Adrenal gland (tissue), 12 donors: ENCODE results near the gene IQSEC1. TPM values are rescaled to one million over a fixed set of nuclear protein-coding genes. Genes with fewer than 3 reads are reported as not detected.

ENCODE experiments used
- DNase-seq, 7 donors: peaks; one replicate each; pipeline ENCODE4 v3.0.0-alpha.2; 2019 to 2020
- H3K27ac ChIP-seq, 5 donors: fragments of 200-600 bp; sonication (generic) in 4 of 5; 1 replicate in 3 of 5; 2 replicates in 2 of 5; pipeline versions ENCODE4 v1.5.1 to v1.8.0; 2016 to 2020; ENCODE audit warnings: mild to moderate bottlenecking in 1 of 5
- H3K27me3 ChIP-seq: fragments of 200-600 bp; 2 replicates; pipeline ENCODE4 v1.8.0; 2021
- H3K36me3 ChIP-seq, 2 donors: fragments of 200-600 bp; replicated peaks in 1 of 2; 1 replicate in 1 of 2; 2 replicates in 1 of 2; pipeline versions ENCODE4 v1.5.1 to v1.8.0; 2018 to 2022
- H3K4me1 ChIP-seq, 2 donors: fragments of 200-600 bp; replicated peaks in 1 of 2; 1 replicate in 1 of 2; 2 replicates in 1 of 2; pipeline versions ENCODE4 v1.5.1 to v1.8.0; 2018 to 2021
- H3K4me3 ChIP-seq, 4 donors: fragments of 200-600 bp; sonication (generic) in 3 of 4; one replicate each; pipeline ENCODE4 v1.5.1; 2016 to 2018
- H3K9me3 ChIP-seq, 3 donors: fragments of 200-600 bp; sonication (generic) in 1 of 3; replicated peaks in 1 of 3; 1 replicate in 2 of 3; 2 replicates in 1 of 3; pipeline versions ENCODE4 v1.5.1 to v1.8.0; 2016 to 2021
- POLR2A ChIP-seq, 2 donors: fragments of 450-650 bp; IDR thresholded peaks; one replicate each; pipeline ENCODE4 v1.6.1; 2017; ENCODE audit warnings: antibody characterized with exemption in 2 of 2, mild to moderate bottlenecking in 2 of 2, moderate library complexity in 1 of 2
- WGBS, 4 donors: extraction: QIAGEN DNeasy Blood & Tissue Kit in 2 of 4; methylation state at CpG; one replicate each; pipeline versions ENCODE4 v1.1.5 to v1.1.7; 2013 to 2017; 5-methylcytosine and 5-hydroxymethylcytosine counted together
- intact Hi-C, 2 donors: fragments of 100-400 bp; cut with DNase I; formaldehyde crosslinking; loops; one replicate each; pipeline versions ENCODE4 v1.14.1 to v1.15.0; 2022 to 2023
- polyA plus RNA-seq, 3 donors: library from polyadenylated mRNA; stranded (reverse); fragments of 200-250 nt in 2 of 3; fragments of 350-450 nt in 1 of 3; fragmentation: Illumina TruSeq in 1 of 3; extraction: RNeasy Lipid Tissue Mini Kit (QIAGEN cat#74804) in 1 of 3; gene quantifications; one replicate each; pipeline ENCODE4 v1.2.3, GENCODE V29; 2013 to 2014
- total RNA-seq, 9 donors: library from RNA; depleted of rRNA in 4 of 9; stranded (reverse); fragments of >200 nt in 4 of 9; fragments of 120-200 nt in 1 of 9; fragmentation: NEBNext Ultra II Directional in 1 of 9; extraction: Animal tissue kit (Norgen Biotek cat#: 25700) in 1 of 9; gene quantifications; one replicate each; pipeline versions ENCODE4 v1.1.0 to v1.2.4, GENCODE V29; 2013 to 2023
- TF ChIP-seq, protein P1 (sequence below), 6 experiments: fragments of 450-650 bp in 4 of 6; fragments of 200-600 bp in 2 of 6; sonication (generic) in 1 of 6; IDR thresholded peaks; 1 replicate in 5 of 6; 2 replicates in 1 of 6; pipeline versions ENCODE4 v1.5.1 to v1.8.0; 2016 to 2021; ENCODE audit warnings: antibody characterized with exemption in 6 of 6, mild to moderate bottlenecking in 2 of 6, moderate library complexity in 1 of 6
- donor health status: healthy with polysubstance abuse.
- donor health status: Bipolar disorder and iron deficiency.
- donor health status: DM: yes; HTN: yes; CAD: no.
- donor health status: DM: no; HTN: no; CAD: no.
- donor health status: DM: no; HTN: no; CAD: no.
- donor health status: DM: yes; HTN: yes; CAD: no.

Gene IQSEC1
- total and polyA plus RNA-seq, 12 donors, result 24.4 to 133 (median 94.2) TPM

DNA sequence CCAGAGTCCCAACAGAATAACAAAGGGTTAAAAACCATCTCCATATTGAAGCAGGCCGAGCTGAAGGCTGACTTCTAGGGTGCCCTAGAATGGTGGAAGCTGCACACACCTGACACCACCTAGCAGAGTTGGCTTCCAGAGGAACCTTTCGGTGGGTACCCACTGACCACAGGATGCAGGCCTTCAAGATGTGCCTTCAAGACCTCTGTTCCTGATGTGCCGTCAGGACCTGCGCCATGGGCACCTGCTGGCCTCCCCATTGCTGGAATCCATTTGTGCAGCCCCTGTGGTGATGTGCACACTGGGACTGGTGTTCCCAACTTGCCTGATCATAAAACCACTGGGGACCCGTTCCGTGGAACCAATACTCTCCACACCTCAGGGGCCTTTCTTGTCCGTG is 196.2 kb downstream of the IQSEC1 start:
- intact Hi-C loops, result no loop called here
- peaks cover 8 to 27% of the 10 kb centered on the region in 2 donors for H3K4me1 ChIP-seq
- WGBS, 4 donors, result 87 to 93% (median 90%) methylated on average over 5 to 7 of the region's 7 CpGs
- H3K9me3 ChIP-seq, result no peaks in the 10 kb centered on the region
- no peaks in the 10 kb centered on the region for H3K36me3 ChIP-seq
- DNase-seq, result no peak
- no peak for TF ChIP-seq POLR2A (IDR thresholded peaks at IDR 0.05)
- TF ChIP-seq, protein P1, sequence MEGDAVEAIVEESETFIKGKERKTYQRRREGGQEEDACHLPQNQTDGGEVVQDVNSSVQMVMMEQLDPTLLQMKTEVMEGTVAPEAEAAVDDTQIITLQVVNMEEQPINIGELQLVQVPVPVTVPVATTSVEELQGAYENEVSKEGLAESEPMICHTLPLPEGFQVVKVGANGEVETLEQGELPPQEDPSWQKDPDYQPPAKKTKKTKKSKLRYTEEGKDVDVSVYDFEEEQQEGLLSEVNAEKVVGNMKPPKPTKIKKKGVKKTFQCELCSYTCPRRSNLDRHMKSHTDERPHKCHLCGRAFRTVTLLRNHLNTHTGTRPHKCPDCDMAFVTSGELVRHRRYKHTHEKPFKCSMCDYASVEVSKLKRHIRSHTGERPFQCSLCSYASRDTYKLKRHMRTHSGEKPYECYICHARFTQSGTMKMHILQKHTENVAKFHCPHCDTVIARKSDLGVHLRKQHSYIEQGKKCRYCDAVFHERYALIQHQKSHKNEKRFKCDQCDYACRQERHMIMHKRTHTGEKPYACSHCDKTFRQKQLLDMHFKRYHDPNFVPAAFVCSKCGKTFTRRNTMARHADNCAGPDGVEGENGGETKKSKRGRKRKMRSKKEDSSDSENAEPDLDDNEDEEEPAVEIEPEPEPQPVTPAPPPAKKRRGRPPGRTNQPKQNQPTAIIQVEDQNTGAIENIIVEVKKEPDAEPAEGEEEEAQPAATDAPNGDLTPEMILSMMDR (IDR thresholded peaks at IDR 0.05), result no peak
- no peak overlapping the region for H3K4me3 ChIP-seq
- no peak overlapping the region for H3K27ac ChIP-seq
- no peaks in the 10 kb centered on the region for H3K27me3 ChIP-seq

DNA sequence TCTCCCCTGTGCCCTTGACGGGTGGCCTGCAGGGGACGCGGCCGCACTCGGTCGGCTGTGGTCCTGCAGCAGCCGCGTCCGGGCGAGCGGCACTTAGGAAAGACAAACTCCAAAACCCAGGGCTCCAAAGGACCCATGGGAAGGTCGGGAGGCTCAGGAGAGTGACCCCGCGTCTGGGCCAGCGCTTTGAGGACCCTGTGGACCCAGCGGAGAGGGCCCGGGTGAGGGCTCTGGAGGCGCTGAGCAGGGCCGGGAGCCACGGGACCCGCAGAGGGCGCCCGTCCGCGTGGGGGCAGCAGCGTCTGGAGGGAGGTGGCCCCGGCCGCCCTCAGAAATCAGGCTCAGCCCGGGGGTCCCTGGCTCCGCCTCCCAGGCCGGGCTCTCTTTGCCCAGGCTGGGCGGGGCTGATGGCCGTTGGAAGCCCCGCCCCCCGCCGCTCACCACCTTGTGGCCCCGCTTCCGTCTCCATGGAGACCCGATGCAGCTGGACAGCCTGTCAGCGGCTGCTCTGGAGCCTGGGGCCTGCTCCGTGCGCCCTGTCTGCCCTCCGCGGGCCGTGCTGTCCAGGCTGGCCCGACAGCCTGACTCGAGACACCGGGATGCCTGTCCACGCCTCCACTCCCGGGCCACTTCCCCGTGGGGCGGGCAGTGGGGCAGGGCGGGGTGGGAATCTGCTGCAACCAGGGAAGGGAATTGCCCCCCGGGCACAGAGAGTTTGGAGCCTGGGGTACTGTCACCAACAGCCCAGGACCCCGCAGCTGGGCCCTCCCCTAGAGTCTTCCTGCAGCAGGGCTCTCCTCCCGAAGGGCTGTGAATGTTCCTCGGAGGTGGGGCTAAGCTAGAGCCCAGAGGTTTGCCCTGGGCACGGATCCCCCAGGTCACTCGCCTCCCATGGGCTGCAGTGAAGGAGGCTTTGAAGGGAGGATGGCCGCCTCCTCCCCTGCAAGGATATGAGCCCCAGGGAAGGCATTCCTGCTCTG is 197.1 kb downstream of the IQSEC1 start:
- H3K27me3 ChIP-seq, result no peaks in the 10 kb centered on the region
- TF ChIP-seq POLR2A (IDR thresholded peaks at IDR 0.05), result no peak
- TF ChIP-seq, protein P1 (IDR thresholded peaks at IDR 0.05), result peak in 3 of 6 experiments; percentile 7 to 26 (median 24)
- DNase-seq, result peak in 6 of 7 donors; percentile 48 to 78 (median 66)
- H3K9me3 ChIP-seq, result no peaks in the 10 kb centered on the region
- intact Hi-C loops, result no loop called here
- peak overlapping the region in 1 of 4 donors; percentile 35 for H3K4me3 ChIP-seq
- no peaks in the 10 kb centered on the region for H3K36me3 ChIP-seq
- 27 to 29% (median 28%) methylated on average over 19 to 60 of the region's 60 CpGs; no CpG with 5 or more reads in 1 of the 4 donors for WGBS, 4 donors
- H3K4me1 ChIP-seq, result peaks cover 8 to 27% of the 10 kb centered on the region in 2 donors
- no peak overlapping the region for H3K27ac ChIP-seq

DNA sequence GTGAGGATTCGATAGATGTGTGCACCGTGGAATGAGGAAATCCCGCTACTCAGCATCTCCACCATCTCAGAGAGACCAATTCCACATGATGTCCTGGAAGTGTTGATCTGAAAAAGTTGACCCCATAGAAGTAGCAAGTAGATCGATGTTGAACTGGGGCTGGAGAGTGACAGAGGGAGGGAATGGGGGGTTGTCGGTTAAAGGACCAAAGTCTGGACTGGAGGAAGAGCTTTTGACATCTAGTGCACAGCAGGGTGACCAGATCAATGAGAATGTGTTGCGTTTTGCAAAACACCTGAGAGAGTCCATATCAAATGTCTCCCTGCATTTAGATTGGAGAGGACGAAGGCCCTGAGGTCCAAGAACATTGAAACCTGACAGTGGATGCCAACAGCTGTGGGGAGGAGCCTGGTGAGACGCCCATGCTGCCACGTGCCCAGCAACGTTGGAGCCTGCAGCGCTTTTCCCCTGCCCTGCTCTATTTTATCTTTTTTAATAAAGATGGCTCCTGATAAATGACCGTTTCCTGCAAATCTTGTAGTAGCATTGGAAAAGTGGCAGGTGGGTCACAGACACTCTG is 201.7 kb downstream of the IQSEC1 start:
- intact Hi-C loops, result no loop called here
- peaks cover 8% of the 10 kb centered on the region in 2 donors for H3K4me1 ChIP-seq
- no peak overlapping the region for H3K4me3 ChIP-seq
- DNase-seq, result no peak
- H3K27ac ChIP-seq, result no peak overlapping the region
- H3K27me3 ChIP-seq, result no peaks in the 10 kb centered on the region
- no peaks in the 10 kb centered on the region for H3K9me3 ChIP-seq
- 83 to 86% (median 85%) methylated on average over 11 to 12 of the region's 12 CpGs for WGBS, 4 donors
- TF ChIP-seq, protein P1 (IDR thresholded peaks at IDR 0.05), result no peak
- TF ChIP-seq POLR2A (IDR thresholded peaks at IDR 0.05), result no peak
- no peaks in the 10 kb centered on the region for H3K36me3 ChIP-seq

DNA sequence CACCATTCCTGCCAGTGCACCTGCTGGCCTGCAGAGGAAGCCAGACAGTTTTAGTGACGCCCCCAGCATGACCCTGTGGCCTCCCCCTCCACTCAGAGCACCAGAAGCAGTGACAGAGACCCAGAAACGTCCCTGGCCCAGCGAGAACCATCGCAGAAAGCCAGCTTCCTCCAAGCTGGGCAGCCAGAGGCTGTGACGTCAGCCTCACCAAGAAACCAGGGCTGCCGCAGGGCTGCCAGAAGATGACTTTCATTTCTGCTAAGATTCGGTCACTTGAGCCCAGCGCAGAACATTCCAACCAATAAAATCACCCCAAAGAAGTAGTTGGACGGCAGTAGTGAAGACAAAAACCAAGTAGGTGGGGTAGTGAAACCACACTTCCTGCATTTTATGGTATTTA is 202.3 kb downstream of the IQSEC1 start:
- Histone ChIP-seq H3K36me3 (no peaks in the 10 kb centered on the region), H3K27me3 (no peaks in the 10 kb centered on the region), H3K27ac (no peak overlapping the region), H3K4me1 (peaks cover 2 to 8% of the 10 kb centered on the region in 2 donors), H3K4me3 (no peak overlapping the region), H3K9me3 (no peaks in the 10 kb centered on the region)
- intact Hi-C loops, result no loop called here
- peak in 1 of 7 donors; percentile 64 for DNase-seq
- TF ChIP-seq, protein P1 (IDR thresholded peaks at IDR 0.05), result no peak
- no peak for TF ChIP-seq POLR2A (IDR thresholded peaks at IDR 0.05)
- 67 to 74% (median 72%) methylated on average over 8 to 9 of the region's 9 CpGs for WGBS, 4 donors
